Endothelial cell of umbilical vein (primary cell): ENCODE results near the gene MAMSTR. TPM values are rescaled to one million over a fixed set of nuclear protein-coding genes. Genes with fewer than 3 reads are reported as not detected.

Experiments
- BruUV-seq: library from RNA; stranded (reverse); fragments of 400-500 nt; replicated peaks from 2 replicates; lab custom pipeline; 2021; lab: Mats Ljungman, UMichigan
- CTCF ChIA-PET: fragments of 300-600, 350-600 bp; sonication (Branson Sonifier 250); formaldehyde crosslinking; loops from one replicate; lab custom pipeline; 2021; ENCODE audit warnings: antibody characterized with exemption, inconsistent platforms; lab: Charles Lee
- POLR2A ChIA-PET: fragments of 300-600, 350-600 bp; sonication (Branson Sonifier 250); formaldehyde crosslinking; loops from one replicate; lab custom pipeline; 2021; ENCODE audit warnings: antibody characterized with exemption, inconsistent platforms; lab: Charles Lee
- DNase-seq: peaks from one replicate; pipeline ENCODE4 v3.0.0-alpha.2; 2011; ENCODE audit warnings: low read depth, low spot score
- FAIRE-seq: peaks from 2 replicates; lab custom pipeline; 2011; peaks lifted over from hg19 to GRCh38; lab: Jason Lieb, UNC
- H2AFZ ChIP-seq: 2 replicates; pipeline ENCODE4 v1.6.0; 2012; ENCODE audit warnings: low read depth, low read length, control low read depth, inconsistent platforms
- H3K27ac ChIP-seq: 2 replicates; pipeline ENCODE4 v1.5.1; 2011; ENCODE audit warnings: low read depth, mild to moderate bottlenecking, control low read depth, low read length, moderate library complexity; ENCODE audit not compliant: insufficient read depth
- H3K27me3 ChIP-seq, 2 experiments: 2 replicates each; pipeline versions ENCODE4 v1.6.0 to v1.6.1; 2011; ENCODE audit warnings: low read length in 2 of 2, mixed read lengths in 1 of 2; ENCODE audit not compliant: control insufficient read depth in 2 of 2, insufficient read depth in 2 of 2
- H3K36me3 ChIP-seq, 2 experiments: 2 replicates in 1 of 2; 3 replicates in 1 of 2; pipeline ENCODE4 v1.5.1; 2011; ENCODE audit warnings: low read length in 2 of 2, mild to moderate bottlenecking in 1 of 2, moderate library complexity in 1 of 2; ENCODE audit not compliant: control insufficient read depth in 2 of 2, insufficient read depth in 2 of 2; ENCODE audit errors: extremely low read depth in 1 of 2
- H3K4me1 ChIP-seq: 3 replicates; pipeline ENCODE4 v1.5.1; 2011; ENCODE audit warnings: mild to moderate bottlenecking, low read length; ENCODE audit not compliant: control insufficient read depth, insufficient read depth; ENCODE audit errors: extremely low read depth
- H3K4me2 ChIP-seq: 2 replicates; pipeline ENCODE4 v1.6.1; 2011; ENCODE audit warnings: low read length, control low read depth, mixed read lengths; ENCODE audit not compliant: insufficient read depth
- H3K4me3 ChIP-seq, 3 experiments: fragments of 200-600 bp in 1 of 3; sonication (generic), shearing (Covaris generic) in 1 of 3; replicated peaks in 1 of 3; 2 replicates each; pipeline ENCODE4 v1.5.1; 2011 to 2016; ENCODE audit warnings: control low read depth in 3 of 3, low read length in 3 of 3, mild to moderate bottlenecking in 2 of 3, inconsistent platforms in 1 of 3, low read depth in 1 of 3, moderate library complexity in 1 of 3; ENCODE audit not compliant: insufficient read depth in 1 of 3
- H3K79me2 ChIP-seq: 2 replicates; pipeline ENCODE4 v1.6.0; 2012; ENCODE audit warnings: low read length, inconsistent platforms; ENCODE audit not compliant: control insufficient read depth, insufficient read depth
- H3K9ac ChIP-seq: replicated peaks from 2 replicates; pipeline ENCODE3; 2011; ENCODE audit warnings: low read length, control low read depth; ENCODE audit not compliant: insufficient read depth; ENCODE audit errors: extremely low read depth
- H3K9me1 ChIP-seq: replicated peaks from 3 replicates; pipeline ENCODE4 v1.6.0; 2011; ENCODE audit warnings: mild to moderate bottlenecking, low read length; ENCODE audit not compliant: control insufficient read depth, insufficient read depth; ENCODE audit errors: extremely low read depth
- H3K9me3 ChIP-seq: replicated peaks from 2 replicates; pipeline ENCODE4 v1.5.1; 2012; ENCODE audit warnings: low read length, inconsistent platforms; ENCODE audit not compliant: control insufficient read depth, insufficient read depth
- H4K20me1 ChIP-seq: replicated peaks from 2 replicates; pipeline ENCODE3; 2011; ENCODE audit warnings: mild to moderate bottlenecking, low read length; ENCODE audit not compliant: control insufficient read depth, insufficient read depth; ENCODE audit errors: extremely low read depth
- CTCF ChIP-seq, 2 donors: IDR thresholded peaks; 1 replicate in 1 of 2; 2 replicates in 1 of 2; pipeline ENCODE4 v1.5.1; 2011; ENCODE audit warnings: low read length in 2 of 2, mild to moderate bottlenecking in 2 of 2, moderate library complexity in 2 of 2, control low read depth in 1 of 2, inconsistent platforms in 1 of 2, low read depth in 1 of 2; ENCODE audit not compliant: insufficient read depth in 1 of 2; ENCODE audit errors: extremely low read depth in 1 of 2
- EZH2 ChIP-seq: IDR thresholded peaks from 2 replicates; pipeline ENCODE4 v1.6.1; 2012; ENCODE audit warnings: borderline replicate concordance, low read depth, mild to moderate bottlenecking, moderate library complexity, low read length, inconsistent platforms; ENCODE audit not compliant: severe bottlenecking
- FOS ChIP-seq: IDR thresholded peaks from 2 replicates; pipeline ENCODE4 v1.6.1; 2011; ENCODE audit warnings: mild to moderate bottlenecking, low read length, moderate library complexity, borderline replicate concordance; ENCODE audit not compliant: insufficient read depth
- GATA2 ChIP-seq: IDR thresholded peaks from 2 replicates; pipeline ENCODE4 v1.7.0; 2011; ENCODE audit warnings: low read depth, mild to moderate bottlenecking, moderate library complexity, mixed read lengths, low read length; ENCODE audit not compliant: insufficient read length, insufficient read depth
- JUN ChIP-seq: IDR thresholded peaks from 2 replicates; pipeline ENCODE4 v1.6.1; 2011; ENCODE audit warnings: borderline replicate concordance, low read depth; ENCODE audit not compliant: insufficient read length, insufficient read depth
- MYC ChIP-seq: IDR thresholded peaks from one replicate; pipeline ENCODE4 v1.6.1; 2011; ENCODE audit warnings: mild to moderate bottlenecking, low read depth, low read length
- POLR2A ChIP-seq: IDR thresholded peaks from 2 replicates; pipeline ENCODE4 v1.6.1; 2012; ENCODE audit warnings: low read depth, mild to moderate bottlenecking, control low read depth, low read length
- POLR2AphosphoS5 ChIP-seq: IDR thresholded peaks from 2 replicates; pipeline ENCODE4 v1.6.1; 2012; ENCODE audit warnings: low read depth, mild to moderate bottlenecking, control low read depth, low read length, moderate library complexity; ENCODE audit not compliant: insufficient read depth
- dilution Hi-C: fragments of 300-500 bp; cut with MboI; formaldehyde crosslinking; loops from one replicate; pipeline ENCODE4 v1.15.0; 2019; ENCODE audit warnings: low sequenced_read_pairs; ENCODE audit not compliant: extremely low pct_ligation_motif_present
- intact Hi-C: fragments of 100-400 bp; cut with micrococcal nuclease; formaldehyde crosslinking; loops from one replicate; pipeline ENCODE4 v1.10.0; 2022
- polyA plus RNA-seq, 4 experiments: library from polyadenylated mRNA; depleted of rRNA in 3 of 4; stranded (reverse) in 3 of 4; unstranded in 1 of 4; fragments of >200 nt; gene quantifications; 2 replicates each; pipeline versions ENCODE4 v1.2.1 to v1.2.3, GENCODE V29; 2011 to 2012; ENCODE audit warnings: missing spikeins in 1 of 4
- total RNA-seq: library from RNA; stranded (reverse); gene quantifications from 2 replicates; pipeline ENCODE4 v1.2.3, GENCODE V29; 2021
- TF ChIP-seq, protein P1 (sequence below): IDR thresholded peaks from 2 replicates; pipeline ENCODE4 v1.6.1; 2011; ENCODE audit not compliant: insufficient read depth, insufficient read length

The MAMSTR gene
- total and polyA plus RNA-seq, 2 donors (not counting 3 experiments of a cell fraction or from before 2014, with no cell fraction given): 0.57 to 0.84 TPM

DNA sequence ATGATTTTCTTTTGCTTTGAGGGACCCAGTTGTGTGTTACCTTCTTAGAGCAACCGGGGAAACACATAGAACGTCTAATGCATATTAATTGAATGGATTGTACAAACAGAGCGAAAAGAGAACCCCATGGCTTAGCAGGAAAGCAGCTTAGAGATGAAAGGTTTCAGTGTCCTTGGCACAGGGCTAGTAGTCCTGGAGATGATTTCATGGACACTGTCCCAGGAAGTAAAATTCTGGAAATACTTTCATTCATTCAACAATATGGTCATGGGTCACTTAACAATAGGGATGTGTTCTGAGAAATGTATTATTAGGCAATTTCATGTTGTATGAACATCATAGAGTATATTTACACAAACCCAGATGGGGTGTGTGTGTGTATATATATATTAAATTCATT lies 33.4 kb downstream of the MAMSTR start:
- DNase-seq: no peak
- H3K9ac ChIP-seq: no peak overlapping the region

More for the DNA sequence above, 33.4 kb downstream of the MAMSTR start:
- Histone ChIP-seq H3K27ac (no peak overlapping the region), H3K79me2 (no peaks in the 10 kb centered on the region), H4K20me1 (no peaks in the 10 kb centered on the region), H3K9me1 (no peaks in the 10 kb centered on the region), H2AFZ (no peak overlapping the region), H3K9me3 (no peaks in the 10 kb centered on the region), H3K4me1 (no peaks in the 10 kb centered on the region), H3K27me3 (peaks cover 0 to 2% of the 10 kb centered on the region in 2 experiments), H3K4me3 (no peak overlapping the region), H3K4me2 (no peak overlapping the region), H3K36me3 (no peaks in the 10 kb centered on the region)
- intact Hi-C loops (no loop called here), dilution Hi-C loops (no loop called here)
- FAIRE-seq: no peak
- no peak for TF ChIP-seq FOS
- TF ChIP-seq POLR2AphosphoS5: no peak
- TF ChIP-seq JUN: no peak
- TF ChIP-seq EZH2: no peak
- TF ChIP-seq GATA2: no peak
- TF ChIP-seq CTCF (IDR thresholded peaks at IDR 0.05; ENCODE audit: extremely low read depth in 1 of 2, insufficient read depth in 1 of 2, low read depth in 1 of 2, low read length in 2 of 2): no peak
- TF ChIP-seq, protein P1, sequence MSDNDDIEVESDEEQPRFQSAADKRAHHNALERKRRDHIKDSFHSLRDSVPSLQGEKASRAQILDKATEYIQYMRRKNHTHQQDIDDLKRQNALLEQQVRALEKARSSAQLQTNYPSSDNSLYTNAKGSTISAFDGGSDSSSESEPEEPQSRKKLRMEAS: no peak
- TF ChIP-seq POLR2A: no peak
- TF ChIP-seq MYC: no peak
- POLR2A ChIA-PET: no interaction called here
- CTCF ChIA-PET: interaction anchor here (2.2 kb wide), 1 partner anchor 11 kb away, joined by 11 read pairs; no protein-coding TSS in a partner anchor
- BruUV-seq: no TSS peak
